ENCODE results near the gene C21orf58.

- TF ChIP-seq, protein P1, sequence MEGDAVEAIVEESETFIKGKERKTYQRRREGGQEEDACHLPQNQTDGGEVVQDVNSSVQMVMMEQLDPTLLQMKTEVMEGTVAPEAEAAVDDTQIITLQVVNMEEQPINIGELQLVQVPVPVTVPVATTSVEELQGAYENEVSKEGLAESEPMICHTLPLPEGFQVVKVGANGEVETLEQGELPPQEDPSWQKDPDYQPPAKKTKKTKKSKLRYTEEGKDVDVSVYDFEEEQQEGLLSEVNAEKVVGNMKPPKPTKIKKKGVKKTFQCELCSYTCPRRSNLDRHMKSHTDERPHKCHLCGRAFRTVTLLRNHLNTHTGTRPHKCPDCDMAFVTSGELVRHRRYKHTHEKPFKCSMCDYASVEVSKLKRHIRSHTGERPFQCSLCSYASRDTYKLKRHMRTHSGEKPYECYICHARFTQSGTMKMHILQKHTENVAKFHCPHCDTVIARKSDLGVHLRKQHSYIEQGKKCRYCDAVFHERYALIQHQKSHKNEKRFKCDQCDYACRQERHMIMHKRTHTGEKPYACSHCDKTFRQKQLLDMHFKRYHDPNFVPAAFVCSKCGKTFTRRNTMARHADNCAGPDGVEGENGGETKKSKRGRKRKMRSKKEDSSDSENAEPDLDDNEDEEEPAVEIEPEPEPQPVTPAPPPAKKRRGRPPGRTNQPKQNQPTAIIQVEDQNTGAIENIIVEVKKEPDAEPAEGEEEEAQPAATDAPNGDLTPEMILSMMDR (IDR thresholded peaks at IDR 0.05 in 4 of 5, conservative IDR thresholded peaks at IDR 0.05 in 1 of 5): no peak
- TF ChIP-seq POLR2A (IDR thresholded peaks at IDR 0.05): no peak
Observed at GRCh38 chr21:46354518-46354917, 30.8 kb upstream of the C21orf58 start.

All from gastrocnemius medialis (tissue), 4 donors.